Karpas-422 (cell line): Measurements from ENCODE around the gene ADCY5. TPM values are rescaled to one million over a fixed set of nuclear protein-coding genes. Genes with fewer than 3 reads are reported as not detected.

Experiments used
- DNase-seq: peaks from one replicate; pipeline ENCODE4 v3.0.0-alpha.2; 2015
- H2AFZ ChIP-seq: fragments of 200-600 bp; sonication (generic); 2 replicates; pipeline ENCODE4 v1.6.1; 2014; ENCODE audit warnings: antibody characterized with exemption, low read length, mixed read lengths
- H3K27ac ChIP-seq: fragments of 200-600 bp; sonication (generic); 2 replicates; pipeline ENCODE4 v1.5.1; 2014; ENCODE audit warnings: mild to moderate bottlenecking, low read length, moderate library complexity
- H3K27me3 ChIP-seq: fragments of 200-600 bp; sonication (generic); 2 replicates; pipeline ENCODE4 v1.6.1; 2014; ENCODE audit warnings: low read length, mixed read lengths
- H3K36me3 ChIP-seq: fragments of 200-600 bp; sonication (generic); 2 replicates; pipeline ENCODE4 v1.6.1; 2014; ENCODE audit warnings: low read length, mixed read lengths; ENCODE audit not compliant: insufficient read depth
- H3K4me1 ChIP-seq: fragments of 200-600 bp; sonication (generic); 2 replicates; pipeline ENCODE4 v1.6.1; 2014; ENCODE audit warnings: mild to moderate bottlenecking, low read length, mixed read lengths
- H3K4me2 ChIP-seq: fragments of 200-600 bp; sonication (generic); 2 replicates; pipeline ENCODE4 v1.6.1; 2014; ENCODE audit warnings: low read length, low read depth, mild to moderate bottlenecking; ENCODE audit not compliant: poor library complexity, severe bottlenecking
- H3K4me3 ChIP-seq: fragments of 200-600 bp; sonication (generic); 2 replicates; pipeline ENCODE4 v1.5.1; 2014; ENCODE audit warnings: mild to moderate bottlenecking, antibody characterized with exemption, low read length, mixed read lengths
- H3K79me2 ChIP-seq: fragments of 200-600 bp; sonication (generic); 2 replicates; pipeline ENCODE4 v1.6.1; 2014; ENCODE audit warnings: mild to moderate bottlenecking, low read length, mixed read lengths
- H3K9ac ChIP-seq: fragments of 200-600 bp; sonication (generic); 2 replicates; pipeline ENCODE4 v1.6.0; 2014; ENCODE audit warnings: low read length
- H3K9me2 ChIP-seq: fragments of 200-600 bp; sonication (generic), shearing (Covaris generic); replicated peaks from 2 replicates; pipeline ENCODE4 v1.6.0; 2014; ENCODE audit warnings: mild to moderate bottlenecking, low read length, moderate library complexity; ENCODE audit not compliant: insufficient read depth
- H3K9me3 ChIP-seq: fragments of 300-700, 200-600 bp; sonication (generic); 2 replicates; pipeline ENCODE4 v1.6.1; 2014; ENCODE audit warnings: low read length, mixed read lengths
- H4K20me1 ChIP-seq: fragments of 200-600 bp; sonication (generic); 2 replicates; pipeline ENCODE4 v1.6.1; 2014; ENCODE audit warnings: mild to moderate bottlenecking, antibody characterized with exemption, low read length, low read depth; ENCODE audit not compliant: insufficient read depth
- total RNA-seq: library from RNA; depleted of rRNA; stranded (reverse); fragments of >200 nt; shearing (Covaris generic); gene quantifications from 2 replicates; pipeline ENCODE4 v1.2.3, GENCODE V29; 2014; ENCODE audit warnings: low replicate concordance

ADCY5 gene
- total RNA-seq, 1 experiment from 2014 or later: not detected

DNA sequence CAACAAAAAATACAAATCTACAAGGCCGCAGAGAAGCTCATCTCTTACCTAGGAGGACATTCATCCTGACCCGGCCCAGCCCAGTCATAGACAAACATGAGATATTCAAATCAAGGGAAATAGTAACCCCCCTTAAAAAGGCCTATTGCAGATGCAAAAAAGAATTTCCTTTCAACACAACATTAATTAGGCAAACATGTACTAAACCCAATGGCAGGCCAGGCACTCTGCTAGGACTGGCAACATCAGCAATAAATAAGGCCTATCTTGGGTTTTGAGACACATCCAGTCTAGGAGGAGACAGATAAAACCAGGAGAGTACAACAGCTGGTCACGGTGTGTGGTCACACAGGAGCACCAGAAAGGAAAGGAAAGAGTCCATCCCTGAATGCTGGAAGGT, 61.4 kb downstream of the ADCY5 start:
- Histone ChIP-seq H3K79me2 (no peaks in the 10 kb centered on the region), H3K27me3 (no peaks in the 10 kb centered on the region), H3K9me3 (no peaks in the 10 kb centered on the region), H3K9ac (no peak overlapping the region), H3K36me3 (no peaks in the 10 kb centered on the region), H3K4me3 (no peak overlapping the region), H3K27ac (no peak overlapping the region), H4K20me1 (no peaks in the 10 kb centered on the region), H2AFZ (no peak overlapping the region), H3K4me1 (no peaks in the 10 kb centered on the region), H3K9me2 (no peaks in the 10 kb centered on the region), H3K4me2 (no peak overlapping the region)
- no peak for DNase-seq

DNA sequence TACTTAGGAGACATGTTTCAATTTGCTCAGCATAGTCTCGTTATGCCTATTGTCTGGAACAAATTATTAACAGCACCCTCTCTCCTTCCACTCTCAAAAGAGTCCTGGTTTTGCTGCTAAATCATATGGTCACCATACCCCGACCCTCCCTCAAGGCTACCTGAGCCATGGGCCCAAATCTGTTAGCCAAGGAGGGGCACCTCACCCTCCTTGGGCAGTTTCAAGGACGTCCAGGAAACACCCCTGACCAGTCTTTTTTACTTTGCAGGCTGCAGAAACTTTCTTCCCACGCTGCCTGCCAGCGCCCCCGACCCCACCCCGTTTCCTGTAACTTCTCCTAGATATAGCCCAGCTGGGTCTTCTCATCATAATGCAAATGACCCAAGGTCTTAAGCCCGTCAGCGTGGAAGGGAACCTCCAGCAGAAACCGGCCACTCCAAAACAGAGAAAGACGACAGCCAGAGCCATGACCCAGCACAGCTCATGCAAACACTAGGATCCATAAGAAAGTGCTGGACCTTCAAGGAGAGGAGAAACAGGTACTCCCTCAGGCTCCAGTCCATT, 62.3 kb downstream of the ADCY5 start:
- Histone ChIP-seq H3K9me2 (no peaks in the 10 kb centered on the region), H4K20me1 (no peaks in the 10 kb centered on the region), H2AFZ (no peak overlapping the region), H3K4me3 (no peak overlapping the region), H3K36me3 (no peaks in the 10 kb centered on the region), H3K4me2 (no peak overlapping the region), H3K4me1 (no peaks in the 10 kb centered on the region), H3K27ac (no peak overlapping the region), H3K9me3 (no peaks in the 10 kb centered on the region), H3K79me2 (no peaks in the 10 kb centered on the region), H3K27me3 (no peaks in the 10 kb centered on the region), H3K9ac (no peak overlapping the region)
- DNase-seq: no peak

DNA sequence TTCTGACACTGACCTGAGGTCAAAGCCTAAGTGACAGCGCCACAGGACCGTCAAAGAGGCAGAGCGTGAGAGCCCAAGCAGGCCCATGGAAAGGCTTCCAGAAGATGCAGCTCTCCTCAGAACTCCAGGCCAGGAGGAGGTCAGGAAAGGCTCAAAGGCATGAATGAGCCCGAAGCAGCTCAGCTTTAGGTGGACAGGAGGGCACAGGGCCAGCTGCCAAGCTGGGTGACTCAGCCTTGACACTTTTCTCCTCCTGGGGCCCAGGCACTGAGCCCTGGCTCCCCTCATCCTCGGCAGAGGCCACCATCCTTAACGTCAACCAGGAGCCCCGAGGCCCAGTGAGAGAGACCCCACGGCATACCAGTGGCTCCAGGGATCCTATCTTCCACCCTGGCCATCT, 62.9 kb downstream of the ADCY5 start:
- Histone ChIP-seq H3K4me3 (no peak overlapping the region), H4K20me1 (no peaks in the 10 kb centered on the region), H3K4me1 (no peaks in the 10 kb centered on the region), H3K27ac (no peak overlapping the region), H3K9me2 (no peaks in the 10 kb centered on the region), H3K79me2 (no peaks in the 10 kb centered on the region), H2AFZ (no peak overlapping the region), H3K27me3 (no peaks in the 10 kb centered on the region), H3K36me3 (no peaks in the 10 kb centered on the region), H3K4me2 (no peak overlapping the region), H3K9ac (no peak overlapping the region), H3K9me3 (no peaks in the 10 kb centered on the region)
- no peak for DNase-seq

GRCh38 chr3:123385499-123385898, 63.4 kb downstream of the ADCY5 start:
- no peak overlapping the region for H3K9ac ChIP-seq
- no peak for DNase-seq
- no peaks in the 10 kb centered on the region for H3K9me2 ChIP-seq
- no peaks in the 10 kb centered on the region for H3K79me2 ChIP-seq
- H3K36me3 ChIP-seq: no peaks in the 10 kb centered on the region
- no peak overlapping the region for H3K4me2 ChIP-seq
- H3K4me3 ChIP-seq: no peak overlapping the region
- H3K4me1 ChIP-seq: no peaks in the 10 kb centered on the region
- H3K9me3 ChIP-seq: no peaks in the 10 kb centered on the region
- H3K27ac ChIP-seq: no peak overlapping the region
- no peaks in the 10 kb centered on the region for H3K27me3 ChIP-seq
- no peaks in the 10 kb centered on the region for H4K20me1 ChIP-seq
- no peak overlapping the region for H2AFZ ChIP-seq

DNA sequence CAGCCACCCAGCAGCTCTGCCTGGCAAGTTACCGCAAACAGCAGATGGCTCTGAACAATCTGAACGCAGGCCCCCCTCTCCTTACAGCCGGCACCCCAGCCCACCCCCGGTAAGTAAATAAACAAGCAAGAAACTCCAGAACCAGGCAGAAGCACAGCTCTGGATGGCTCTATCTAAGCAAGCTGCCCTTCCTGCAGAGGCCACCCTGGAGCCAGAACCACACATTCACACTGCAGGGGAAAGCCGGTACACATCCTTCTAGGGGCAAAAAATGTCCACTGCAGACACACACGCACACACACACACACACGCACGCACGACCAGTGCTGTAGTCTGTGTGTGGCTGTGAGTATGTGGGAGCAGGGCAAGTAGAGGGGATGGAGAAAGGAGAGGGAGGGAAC, 63.9 kb downstream of the ADCY5 start:
- no peak overlapping the region for H3K4me2 ChIP-seq
- no peaks in the 10 kb centered on the region for H3K36me3 ChIP-seq
- DNase-seq: no peak
- no peaks in the 10 kb centered on the region for H3K27me3 ChIP-seq
- H3K79me2 ChIP-seq: no peaks in the 10 kb centered on the region
- H3K4me1 ChIP-seq: no peaks in the 10 kb centered on the region
- H3K4me3 ChIP-seq: no peak overlapping the region
- no peaks in the 10 kb centered on the region for H3K9me2 ChIP-seq
- no peak overlapping the region for H3K27ac ChIP-seq
- no peak overlapping the region for H3K9ac ChIP-seq
- no peak overlapping the region for H2AFZ ChIP-seq
- H4K20me1 ChIP-seq: no peaks in the 10 kb centered on the region
- no peaks in the 10 kb centered on the region for H3K9me3 ChIP-seq

- Histone ChIP-seq H3K27me3 (no peaks in the 10 kb centered on the region), H3K36me3 (no peaks in the 10 kb centered on the region), H3K9ac (no peak overlapping the region), H3K4me2 (no peak overlapping the region), H3K27ac (no peak overlapping the region), H3K4me1 (no peaks in the 10 kb centered on the region), H3K9me2 (no peaks in the 10 kb centered on the region), H3K4me3 (no peak overlapping the region), H4K20me1 (no peaks in the 10 kb centered on the region), H2AFZ (no peak overlapping the region), H3K9me3 (no peaks in the 10 kb centered on the region), H3K79me2 (no peaks in the 10 kb centered on the region)
- DNase-seq: no peak
These were observed 64.6 kb downstream of the ADCY5 start for GRCh38 chr3:123384256-123384655.

DNA sequence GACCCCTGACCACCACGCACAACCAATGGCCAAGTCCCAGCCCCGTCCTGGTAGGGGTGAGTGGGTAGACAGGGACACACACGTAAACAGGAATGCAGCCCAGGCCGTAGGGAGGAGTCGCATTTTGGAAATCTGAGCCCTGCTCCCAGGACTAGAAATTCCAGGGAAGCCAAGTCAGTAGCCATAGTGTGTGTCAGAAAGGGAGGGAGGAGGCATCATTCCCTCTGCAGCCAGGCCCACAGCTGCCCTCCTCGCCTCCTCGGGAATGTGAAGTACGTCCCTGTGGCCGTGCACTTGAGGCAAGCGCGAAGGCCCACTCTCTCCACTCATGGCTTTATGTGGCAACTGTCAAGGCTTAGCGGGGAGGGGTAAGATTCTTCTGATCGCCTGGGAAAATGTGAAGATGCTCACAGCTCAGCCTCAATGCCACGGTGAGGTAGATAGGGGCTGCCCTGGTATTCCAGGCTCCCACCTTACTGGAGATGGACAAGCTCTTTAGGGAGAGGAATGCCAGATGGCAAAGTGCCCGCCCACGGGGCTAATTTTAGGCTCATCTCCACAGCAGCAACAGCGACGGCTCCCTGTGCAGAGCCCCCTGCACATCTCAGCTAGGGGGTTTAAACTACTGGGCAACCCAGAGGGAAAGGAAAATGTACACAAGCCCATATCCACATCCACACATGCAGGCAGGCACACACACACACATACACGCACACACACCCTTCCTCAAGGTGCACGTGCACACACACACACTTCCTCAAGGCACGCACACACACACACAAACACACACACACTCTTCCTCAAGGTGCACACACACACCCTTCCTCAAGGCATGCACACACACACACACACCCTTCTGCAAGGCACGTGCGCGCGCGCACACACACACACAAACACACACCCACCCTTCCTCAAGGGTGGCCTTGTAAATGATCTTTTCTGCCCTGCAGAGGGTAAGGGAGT, 65.5 kb downstream of the ADCY5 start:
- H3K9me3 ChIP-seq: no peaks in the 10 kb centered on the region
- H3K9ac ChIP-seq: no peak overlapping the region
- H3K4me1 ChIP-seq: no peaks in the 10 kb centered on the region
- H3K9me2 ChIP-seq: no peaks in the 10 kb centered on the region
- DNase-seq: no peak
- no peaks in the 10 kb centered on the region for H3K36me3 ChIP-seq
- H3K79me2 ChIP-seq: no peaks in the 10 kb centered on the region
- H4K20me1 ChIP-seq: no peaks in the 10 kb centered on the region
- H2AFZ ChIP-seq: no peak overlapping the region
- H3K27me3 ChIP-seq: no peaks in the 10 kb centered on the region
- no peak overlapping the region for H3K27ac ChIP-seq
- no peak overlapping the region for H3K4me2 ChIP-seq
- H3K4me3 ChIP-seq: no peak overlapping the region

- Histone ChIP-seq H3K36me3 (no peaks in the 10 kb centered on the region), H4K20me1 (no peaks in the 10 kb centered on the region), H3K9me3 (no peaks in the 10 kb centered on the region), H3K9me2 (no peaks in the 10 kb centered on the region), H3K4me3 (no peak overlapping the region), H3K79me2 (no peaks in the 10 kb centered on the region), H3K27ac (no peak overlapping the region), H2AFZ (no peak overlapping the region), H3K4me1 (no peaks in the 10 kb centered on the region), H3K27me3 (no peaks in the 10 kb centered on the region), H3K9ac (no peak overlapping the region), H3K4me2 (no peak overlapping the region)
- no peak for DNase-seq
These were observed 68.6 kb downstream of the ADCY5 start for GRCh38 chr3:123380261-123380660.
